HTERT RPE-1 (cell line): Measurements from ENCODE around the gene ARMCX1.
"Not testable (repeated sequence)": the region's sequence is repeated elsewhere in the genome, so short reads cannot be mapped to it uniquely, and the experiment has no call there.

Source experiments
- in situ Hi-C: fragments of 300-500 bp; cut with MboI; formaldehyde crosslinking; loops from 4 replicates; pipeline ENCODE4 v1.14.3; 2020; ENCODE audit warnings: low sequenced_read_pairs

Gene ARMCX1

GRCh38 chrX:101550362-101550750, at the start of gene ARMCX1:
TSS of gene ARMCX1 (plus strand) at chrX:101550547. CDS start at chrX:101552931, 2,384 bp downstream.
- in situ Hi-C loops = no loop called here

- in situ Hi-C loops = not testable (repeated sequence)
These were observed 47.4 kb upstream of the ARMCX1 start for GRCh38 chrX:101502929-101503328.

DNA sequence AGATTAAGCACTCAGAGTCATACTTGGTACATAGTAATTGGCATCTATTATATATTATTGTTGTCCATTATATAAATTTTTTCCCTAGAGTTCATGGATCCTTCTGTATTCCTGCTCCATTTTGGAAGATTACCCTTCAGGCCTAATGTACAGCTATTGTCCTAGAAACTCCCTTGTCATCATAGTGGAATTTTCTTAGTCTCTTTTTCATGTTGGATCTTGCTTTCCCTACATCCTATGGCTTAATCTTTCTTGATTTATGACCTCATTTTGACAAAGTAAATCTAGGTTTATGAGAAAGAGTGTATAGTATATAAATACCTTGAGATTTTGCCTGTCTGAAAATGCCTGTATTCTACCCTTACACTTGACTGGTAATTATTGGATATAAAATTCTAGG, 43.0 kb upstream of the ARMCX1 start:
- in situ Hi-C loops = no loop called here

- in situ Hi-C loops = no loop called here
These were observed 42.4 kb upstream of the ARMCX1 start for GRCh38 chrX:101507986-101508385.

DNA sequence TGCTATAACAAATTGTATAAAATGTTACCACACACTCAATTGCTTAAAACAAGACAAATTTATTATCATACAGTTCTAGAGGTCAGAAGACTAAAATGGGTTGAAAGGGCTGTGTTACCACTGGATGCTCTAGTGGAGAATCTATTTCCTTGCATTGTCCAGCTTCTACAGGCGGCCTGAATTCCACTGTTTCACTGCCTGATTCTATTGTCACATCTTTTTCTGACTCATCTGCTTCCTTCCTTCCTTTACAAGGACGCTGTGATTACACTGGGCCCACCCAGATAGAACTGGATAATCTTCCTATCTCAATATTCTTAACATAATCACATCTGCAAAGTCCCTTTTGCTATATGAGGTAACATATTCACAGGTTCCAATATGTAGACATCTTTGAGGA, 19.4 kb upstream of the ARMCX1 start:
- in situ Hi-C loops = no loop called here

DNA sequence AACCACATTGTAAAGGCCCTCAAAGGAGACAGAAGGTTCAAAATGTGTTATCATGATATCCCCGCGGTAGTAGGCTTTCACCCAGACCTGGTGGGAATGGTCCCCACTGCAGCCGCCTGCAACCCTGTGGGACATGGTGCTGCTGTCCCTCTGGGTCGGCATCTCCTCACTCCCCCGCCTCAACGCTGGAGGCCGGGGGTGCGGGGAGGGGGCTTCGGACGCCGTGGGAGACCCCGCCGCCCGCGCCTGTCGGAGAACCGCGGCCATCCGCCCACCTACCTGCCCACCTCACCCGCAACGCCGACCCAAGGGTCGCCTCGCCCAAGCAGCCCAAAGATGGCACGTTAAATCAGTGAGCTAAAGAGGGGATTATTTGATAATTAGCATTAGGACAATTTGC, 11.2 kb upstream of the ARMCX1 start:
- in situ Hi-C loops = no loop called here

DNA sequence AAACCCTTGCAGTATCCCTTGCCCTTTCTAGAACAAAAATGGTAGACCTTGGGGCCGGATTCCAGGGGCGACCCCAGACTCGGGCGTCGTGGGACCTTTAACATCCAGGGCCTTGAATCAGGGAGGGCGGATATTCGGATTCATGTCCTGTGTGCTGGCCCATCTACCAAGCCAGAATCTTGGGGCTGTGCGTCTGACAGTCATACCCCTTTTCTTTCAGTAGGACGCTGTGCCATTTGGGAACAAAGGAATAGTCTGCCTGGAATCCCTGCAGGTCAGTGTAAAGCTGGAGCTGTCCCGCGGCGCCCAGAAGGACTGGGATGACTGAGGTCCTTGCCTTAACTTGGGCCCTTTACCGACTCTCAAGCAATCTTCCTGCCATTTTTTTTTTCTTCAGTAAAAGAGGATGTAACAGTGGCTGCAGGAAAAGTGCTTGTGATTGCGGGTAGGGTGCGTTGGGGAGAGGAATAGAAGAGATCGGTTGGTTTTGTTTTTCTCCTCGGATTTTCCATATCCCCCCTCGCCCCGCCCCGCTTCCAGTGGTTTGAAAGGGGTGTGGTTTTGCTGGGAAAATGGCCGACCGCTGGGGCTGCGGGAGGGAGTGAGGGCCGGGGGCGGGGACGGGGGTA, 518 bp downstream of the ARMCX1 start:
- in situ Hi-C loops = no loop called here

DNA sequence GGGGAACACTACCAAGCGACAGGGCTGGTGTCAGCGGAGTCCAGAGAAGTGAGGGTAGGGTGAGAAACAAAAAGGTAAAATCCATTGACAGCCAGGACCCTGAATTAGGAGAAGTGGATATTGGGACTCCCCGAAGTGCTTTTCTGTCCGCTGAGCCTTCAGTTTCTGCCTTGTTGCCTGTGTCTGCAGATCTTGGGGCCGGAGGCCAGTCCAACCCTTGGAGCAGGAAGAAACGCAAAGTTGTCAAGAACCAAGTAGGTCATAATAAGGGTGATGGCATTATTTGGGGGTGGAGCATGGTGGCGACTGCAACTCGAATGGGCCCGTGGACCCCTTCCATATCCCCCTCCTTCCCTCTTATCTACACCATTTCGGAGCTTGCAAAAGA, 1.0 kb downstream of the ARMCX1 start:
- in situ Hi-C loops = no loop called here

- in situ Hi-C loops = no loop called here
These were observed 2.4 kb downstream of the ARMCX1 start for GRCh38 chrX:101552714-101553113.

DNA sequence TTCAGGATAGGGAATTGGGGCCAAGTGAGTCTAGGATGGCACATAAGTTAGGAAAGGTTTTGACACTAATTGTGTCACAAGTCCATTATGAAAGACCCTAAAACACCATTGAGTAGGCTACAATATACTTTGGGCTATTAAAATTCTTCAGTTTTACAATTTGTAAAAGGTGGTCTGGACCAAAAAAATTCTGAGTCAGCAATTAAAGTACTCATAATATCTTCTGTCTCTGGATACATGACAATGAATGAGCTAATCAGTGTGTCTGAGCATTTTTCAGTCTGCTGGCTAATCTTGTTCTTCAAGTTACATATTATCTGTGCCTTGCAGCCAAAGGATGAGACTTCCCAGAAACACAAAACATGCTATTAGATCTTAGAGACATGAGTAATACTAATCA, 14.3 kb downstream of the ARMCX1 start:
- in situ Hi-C loops = no loop called here

DNA sequence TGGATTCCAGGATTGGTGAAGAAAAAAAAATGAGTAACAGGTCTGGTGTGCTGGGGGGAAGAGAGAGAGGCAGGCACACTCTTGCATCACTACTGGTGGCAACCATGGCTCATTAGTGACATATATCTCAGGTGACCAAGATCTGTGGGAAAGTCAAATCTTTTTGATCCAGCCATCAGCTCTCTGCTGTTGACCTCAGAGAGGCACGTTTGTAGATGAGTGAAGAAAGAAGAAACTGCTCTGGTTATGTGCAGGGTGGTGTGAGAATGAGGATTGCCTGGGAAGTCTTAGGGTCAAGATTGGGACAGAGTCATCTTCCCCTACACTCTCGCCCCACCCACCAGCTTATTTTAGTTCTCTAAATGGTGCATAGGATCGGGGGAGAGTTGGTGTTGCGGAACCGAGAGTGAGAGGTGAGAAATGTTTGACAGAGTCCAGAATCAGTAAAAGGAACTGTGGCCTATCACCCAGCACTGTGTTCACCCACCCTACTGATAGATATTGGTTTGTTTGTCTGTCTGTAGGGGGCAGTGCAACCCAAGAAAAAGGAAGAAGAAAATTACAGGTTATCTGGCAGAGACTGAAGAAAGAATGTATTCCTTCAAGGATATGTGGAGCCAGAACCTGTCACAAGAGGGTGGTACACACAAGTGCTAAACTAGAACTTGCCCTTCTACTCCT, 45.5 kb downstream of the ARMCX1 start:
- in situ Hi-C loops = no loop called here

DNA sequence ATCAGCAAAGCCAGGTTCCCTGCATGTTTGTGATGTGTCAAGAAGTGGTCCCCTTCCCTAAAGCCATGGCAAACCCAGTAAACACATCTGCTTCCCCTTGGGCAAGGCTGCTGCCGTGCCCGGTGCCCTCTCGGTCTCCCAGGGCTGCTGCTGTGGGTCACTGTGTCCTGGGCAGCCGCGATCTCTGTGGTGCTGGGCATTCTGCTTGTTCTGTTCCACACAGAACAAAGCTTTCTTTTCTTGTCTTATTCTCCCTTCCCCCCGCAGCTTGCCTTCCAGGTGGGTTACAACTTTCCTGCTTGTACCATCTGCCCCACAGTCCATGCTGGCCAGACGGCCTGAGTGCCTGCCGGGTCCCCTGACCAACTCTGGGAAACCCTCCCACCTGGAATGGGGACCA, 49.2 kb downstream of the ARMCX1 start:
- in situ Hi-C loops = not testable (repeated sequence)

GRCh38 chrX:101602077-101602476, 51.7 kb downstream of the ARMCX1 start:
- in situ Hi-C loops = no loop called here
